Loucy (cell line): ENCODE results near the gene C1QTNF1.

Experiments
- H2AFZ ChIP-seq: fragments of 200-600 bp; sonication (generic); 2 replicates; pipeline ENCODE4 v1.6.0; 2016; ENCODE audit warnings: antibody characterized with exemption, mild to moderate bottlenecking, low read length, moderate library complexity
- H3F3A ChIP-seq: fragments of 200-600 bp; 2 replicates; pipeline ENCODE4 v1.6.0; 2016; ENCODE audit warnings: antibody characterized with exemption, low read depth, mild to moderate bottlenecking
- H3K27me3 ChIP-seq: fragments of 200-600 bp; sonication (generic); 2 replicates; pipeline ENCODE4 v1.6.1; 2014; ENCODE audit warnings: low read length, mild to moderate bottlenecking; ENCODE audit not compliant: insufficient read depth, poor library complexity, severe bottlenecking
- H3K36me3 ChIP-seq: fragments of 200-600 bp; sonication (generic); 2 replicates; pipeline ENCODE4 v1.6.1; 2016; ENCODE audit warnings: low read length; ENCODE audit not compliant: insufficient read depth
- H3K4me1 ChIP-seq: fragments of 200-600 bp; sonication (generic); 2 replicates; pipeline ENCODE4 v1.5.1; 2014; ENCODE audit warnings: low read length, mild to moderate bottlenecking; ENCODE audit not compliant: insufficient read depth, poor library complexity, severe bottlenecking
- H3K4me2 ChIP-seq: fragments of 200-600 bp; sonication (generic); 2 replicates; pipeline ENCODE4 v1.6.0; 2014; ENCODE audit warnings: antibody characterized with exemption, low read length, low read depth, mild to moderate bottlenecking; ENCODE audit not compliant: poor library complexity, severe bottlenecking
- H3K4me3 ChIP-seq: fragments of 200-600 bp; sonication (generic); 2 replicates; pipeline ENCODE4 v1.5.1; 2014; ENCODE audit warnings: low read length, mild to moderate bottlenecking, mixed read lengths; ENCODE audit not compliant: poor library complexity, severe bottlenecking
- H3K79me2 ChIP-seq: fragments of 200-600 bp; sonication (generic); 2 replicates; pipeline ENCODE4 v1.6.1; 2014; ENCODE audit warnings: low read length; ENCODE audit not compliant: insufficient read depth
- H3K9ac ChIP-seq: fragments of 200-600 bp; sonication (generic); 2 replicates; pipeline ENCODE4 v1.6.0; 2014; ENCODE audit warnings: mild to moderate bottlenecking, low read depth, low read length, moderate library complexity; ENCODE audit not compliant: poor library complexity, severe bottlenecking
- H3K9me2 ChIP-seq: fragments of 200-600 bp; sonication (generic); replicated peaks from 2 replicates; pipeline ENCODE4 v1.6.1; 2016; ENCODE audit warnings: low read depth, low read length, mixed read lengths
- H3K9me3 ChIP-seq: fragments of 200-600 bp; sonication (generic); 2 replicates; pipeline ENCODE4 v1.6.1; 2014; ENCODE audit warnings: mild to moderate bottlenecking, antibody characterized with exemption, low read length, low read depth; ENCODE audit not compliant: insufficient read depth
- H4K20me1 ChIP-seq: fragments of 200-600 bp; sonication (generic); 2 replicates; pipeline ENCODE4 v1.6.0; 2014; ENCODE audit warnings: antibody characterized with exemption, low read length, mild to moderate bottlenecking; ENCODE audit not compliant: insufficient read depth, poor library complexity, severe bottlenecking
- EZH2phosphoT487 ChIP-seq: fragments of 200-600 bp; IDR thresholded peaks from 2 replicates; pipeline ENCODE4 v1.6.1; 2018; ENCODE audit warnings: antibody characterized with exemption, mild to moderate bottlenecking, moderate library complexity, borderline replicate concordance
- TF ChIP-seq, protein P1 (sequence below): fragments of 200-600 bp; sonication (generic); conservative IDR thresholded peaks from 2 replicates; pipeline ENCODE4 v1.5.1; 2014; ENCODE audit warnings: mild to moderate bottlenecking, antibody characterized with exemption, low read length

The C1QTNF1 gene

DNA sequence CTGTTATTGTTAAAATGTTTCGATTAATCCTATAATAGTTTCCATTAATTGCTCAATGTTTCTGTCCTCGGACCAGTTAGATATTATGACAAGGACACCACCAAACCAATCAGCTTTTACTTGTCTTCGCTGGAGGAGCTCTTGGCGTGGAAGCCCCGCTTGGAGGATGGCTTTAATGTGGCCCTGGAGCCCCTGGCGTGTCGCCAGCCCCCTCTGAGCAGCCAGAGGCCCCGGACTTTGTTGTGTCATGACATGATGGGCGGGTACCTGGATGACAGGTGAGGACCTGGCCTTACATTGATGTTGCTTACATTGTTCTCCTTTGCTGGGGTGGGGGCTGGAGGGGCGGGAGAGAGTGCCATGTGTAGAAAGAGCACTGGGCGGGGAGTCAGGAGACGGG, 53.6 kb downstream of the C1QTNF1 start:
- Histone ChIP-seq H3K79me2 (peaks cover 11% of the 10 kb centered on the region; the same call in 1 of the 2 replicates), H3K9ac (no peak overlapping the region), H3K4me2 (no peak overlapping the region), H2AFZ (no peak overlapping the region), H3K4me1 (peaks cover 15% of the 10 kb centered on the region), H3K4me3 (no peak overlapping the region), H3K9me3 (no peaks in the 10 kb centered on the region), H3K36me3 (peaks cover 14% of the 10 kb centered on the region; the same call in 1 of the 2 replicates), H4K20me1 (peaks cover 4% of the 10 kb centered on the region), H3K9me2 (no peaks in the 10 kb centered on the region), H3K27me3 (no peaks in the 10 kb centered on the region), H3F3A (no peaks in the 10 kb centered on the region)
- TF ChIP-seq EZH2phosphoT487 = no peak
- TF ChIP-seq, protein P1, sequence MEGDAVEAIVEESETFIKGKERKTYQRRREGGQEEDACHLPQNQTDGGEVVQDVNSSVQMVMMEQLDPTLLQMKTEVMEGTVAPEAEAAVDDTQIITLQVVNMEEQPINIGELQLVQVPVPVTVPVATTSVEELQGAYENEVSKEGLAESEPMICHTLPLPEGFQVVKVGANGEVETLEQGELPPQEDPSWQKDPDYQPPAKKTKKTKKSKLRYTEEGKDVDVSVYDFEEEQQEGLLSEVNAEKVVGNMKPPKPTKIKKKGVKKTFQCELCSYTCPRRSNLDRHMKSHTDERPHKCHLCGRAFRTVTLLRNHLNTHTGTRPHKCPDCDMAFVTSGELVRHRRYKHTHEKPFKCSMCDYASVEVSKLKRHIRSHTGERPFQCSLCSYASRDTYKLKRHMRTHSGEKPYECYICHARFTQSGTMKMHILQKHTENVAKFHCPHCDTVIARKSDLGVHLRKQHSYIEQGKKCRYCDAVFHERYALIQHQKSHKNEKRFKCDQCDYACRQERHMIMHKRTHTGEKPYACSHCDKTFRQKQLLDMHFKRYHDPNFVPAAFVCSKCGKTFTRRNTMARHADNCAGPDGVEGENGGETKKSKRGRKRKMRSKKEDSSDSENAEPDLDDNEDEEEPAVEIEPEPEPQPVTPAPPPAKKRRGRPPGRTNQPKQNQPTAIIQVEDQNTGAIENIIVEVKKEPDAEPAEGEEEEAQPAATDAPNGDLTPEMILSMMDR = no peak

DNA sequence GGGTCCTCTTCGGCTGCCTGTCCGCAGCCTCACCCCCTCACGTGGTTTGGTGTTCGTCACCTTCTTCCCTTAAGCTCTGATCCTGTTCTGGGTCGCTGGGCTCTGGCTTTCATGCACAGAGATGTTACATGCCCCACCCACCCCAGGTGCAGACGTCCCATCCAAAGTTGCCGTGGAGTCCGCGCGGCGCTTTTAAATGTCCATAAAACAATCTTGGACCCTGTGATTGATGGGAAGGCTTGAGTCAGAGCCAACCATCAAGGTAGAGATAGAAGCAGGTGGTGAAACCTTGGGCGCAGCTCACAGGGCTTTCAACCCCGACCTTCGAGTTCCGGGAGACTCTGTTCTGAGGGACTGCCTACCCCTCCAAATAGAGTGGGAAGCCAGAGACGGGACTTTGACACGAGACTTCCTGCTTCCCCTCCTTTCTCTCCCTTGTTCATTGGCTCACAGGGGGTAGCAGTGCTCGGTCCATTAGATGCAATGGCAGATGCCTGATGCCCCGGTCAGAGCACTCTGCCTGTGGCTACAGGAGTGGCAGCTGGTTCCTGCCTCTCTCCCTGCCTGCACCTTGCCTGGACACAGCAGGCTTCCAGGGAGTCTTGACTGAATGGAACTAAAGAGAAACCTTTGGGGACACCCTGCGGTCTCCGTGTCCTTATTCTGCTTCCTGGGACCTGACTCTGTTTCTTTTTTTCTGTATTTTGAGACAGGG, 54.7 kb downstream of the C1QTNF1 start:
- TF ChIP-seq, protein P1 = no peak
- no peak for TF ChIP-seq EZH2phosphoT487
- H3K36me3 ChIP-seq = peaks cover 14% of the 10 kb centered on the region; the same call in 1 of the 2 replicates
- H2AFZ ChIP-seq = no peak overlapping the region
- H3F3A ChIP-seq = no peaks in the 10 kb centered on the region
- no peaks in the 10 kb centered on the region for H3K9me3 ChIP-seq
- H3K9me2 ChIP-seq = no peaks in the 10 kb centered on the region
- H4K20me1 ChIP-seq = peaks cover 4% of the 10 kb centered on the region
- no peak overlapping the region for H3K9ac ChIP-seq
- peaks cover 15% of the 10 kb centered on the region for H3K4me1 ChIP-seq
- no peak overlapping the region for H3K4me3 ChIP-seq
- no peaks in the 10 kb centered on the region for H3K27me3 ChIP-seq
- H3K79me2 ChIP-seq = peaks cover 11% of the 10 kb centered on the region; the same call in 1 of the 2 replicates
- no peak overlapping the region for H3K4me2 ChIP-seq

DNA sequence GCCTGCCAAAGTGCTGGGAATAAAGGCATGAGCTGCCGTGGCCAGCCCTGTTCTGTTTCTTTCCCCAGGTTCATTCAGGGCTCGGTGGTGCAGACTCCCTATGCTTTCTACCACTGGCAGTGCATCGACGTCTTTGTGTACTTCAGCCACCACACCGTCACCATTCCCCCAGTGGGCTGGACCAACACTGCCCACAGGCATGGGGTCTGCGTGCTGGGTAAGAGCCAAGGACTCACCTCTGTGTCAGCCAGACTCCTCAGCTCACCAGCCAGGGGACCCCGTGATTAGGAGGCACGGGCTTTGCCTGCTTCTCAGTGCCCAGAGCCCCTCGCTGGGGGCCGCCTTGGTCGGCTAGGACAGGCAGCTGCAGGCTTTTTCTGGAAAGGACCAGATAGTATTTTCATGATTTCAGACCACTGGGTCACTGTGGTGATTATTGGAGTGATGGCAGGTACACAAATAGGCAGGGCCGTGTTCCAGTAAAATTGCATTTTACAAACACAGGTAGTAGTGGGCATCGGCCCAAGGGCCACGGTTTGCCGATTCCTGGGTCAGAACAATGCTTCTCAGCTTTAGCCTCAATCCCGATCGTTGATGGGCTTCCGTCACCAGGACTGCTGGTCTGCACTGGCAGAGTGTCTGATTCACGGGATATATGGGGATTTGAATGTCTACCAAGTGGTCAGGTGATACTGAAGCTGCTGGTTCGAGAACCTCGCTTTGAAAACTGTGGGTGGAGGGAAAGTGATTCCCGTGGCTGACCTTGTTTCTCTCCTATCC, 55.6 kb downstream of the C1QTNF1 start:
- TF ChIP-seq, protein P1 = no peak
- TF ChIP-seq EZH2phosphoT487 = no peak
- Histone ChIP-seq H3K9me3 (no peaks in the 10 kb centered on the region), H3F3A (no peaks in the 10 kb centered on the region), H3K36me3 (peaks cover 14% of the 10 kb centered on the region; the same call in 1 of the 2 replicates), H3K27me3 (no peaks in the 10 kb centered on the region), H3K4me2 (no peak overlapping the region), H3K4me3 (no peak overlapping the region), H3K79me2 (peaks cover 11% of the 10 kb centered on the region; the same call in 1 of the 2 replicates), H2AFZ (no peak overlapping the region), H3K9me2 (no peaks in the 10 kb centered on the region), H4K20me1 (peaks cover 4% of the 10 kb centered on the region), H3K4me1 (peaks cover 7% of the 10 kb centered on the region), H3K9ac (no peak overlapping the region)
